ENCODE measurements around the gene PAWR. TPM values are rescaled to one million over a fixed set of nuclear protein-coding genes. Genes with fewer than 3 reads are reported as not detected.
"Not testable (repeated sequence)": the region's sequence is repeated elsewhere in the genome, so short reads cannot be mapped to it uniquely, and the experiment has no call there.

PAWR gene
- total RNA-seq, 2 experiments from 2014 or later, result 4.6 to 5.3 TPM

GRCh38 chr12:79595273-79595672 lies 95.5 kb downstream of the PAWR start:
- intact Hi-C loops (cut with micrococcal nuclease), result no loop called here
- Mint-ChIP-seq H3K36me3 (no peaks in the 10 kb centered on the region), H3K27me3 (no peaks in the 10 kb centered on the region), H3K4me3 (no peak overlapping the region), H3K27ac (no peak overlapping the region), H3K4me1 (ENCODE audit: low read depth) (no peaks in the 10 kb centered on the region), H3K9me3 (no peaks in the 10 kb centered on the region)
- ChIA-PET POLR2A (no interaction called here), CTCF (no interaction called here)
- no peak for DNase-seq

- intact Hi-C loops (cut with micrococcal nuclease), result no loop called here
- Mint-ChIP-seq H3K36me3 (no peaks in the 10 kb centered on the region), H3K27me3 (no peaks in the 10 kb centered on the region), H3K9me3 (no peaks in the 10 kb centered on the region), H3K4me3 (no peak overlapping the region), H3K4me1 (ENCODE audit: low read depth) (no peaks in the 10 kb centered on the region), H3K27ac (no peak overlapping the region)
- no peak for DNase-seq
- ChIA-PET POLR2A (no interaction called here), CTCF (no interaction called here)
Measured at GRCh38 chr12:79592865-79593264, 97.9 kb downstream of the PAWR start.

GRCh38 chr12:79591988-79592387 lies 98.8 kb downstream of the PAWR start:
- Mint-ChIP-seq H3K4me1 (ENCODE audit: low read depth) (no peaks in the 10 kb centered on the region), H3K4me3 (no peak overlapping the region), H3K27me3 (no peaks in the 10 kb centered on the region), H3K36me3 (no peaks in the 10 kb centered on the region), H3K27ac (no peak overlapping the region), H3K9me3 (no peaks in the 10 kb centered on the region)
- intact Hi-C loops (cut with micrococcal nuclease), result no loop called here
- CTCF ChIA-PET, result no interaction called here
- POLR2A ChIA-PET, result no interaction called here
- no peak for DNase-seq

GRCh38 chr12:79590751-79591150 lies 100.0 kb downstream of the PAWR start:
- intact Hi-C loops (cut with micrococcal nuclease), result no loop called here
- H3K27me3 Mint-ChIP-seq, result no peaks in the 10 kb centered on the region
- no peak for DNase-seq
- no peak overlapping the region for H3K27ac Mint-ChIP-seq
- ChIA-PET POLR2A (no interaction called here), CTCF (no interaction called here)
- no peaks in the 10 kb centered on the region for H3K36me3 Mint-ChIP-seq
- no peak overlapping the region for H3K4me3 Mint-ChIP-seq
- no peaks in the 10 kb centered on the region for H3K4me1 Mint-ChIP-seq (ENCODE audit: low read depth)
- no peaks in the 10 kb centered on the region for H3K9me3 Mint-ChIP-seq

- H3K4me1 Mint-ChIP-seq (ENCODE audit: low read depth), result no peaks in the 10 kb centered on the region
- H3K4me3 Mint-ChIP-seq, result no peak overlapping the region
- no peak overlapping the region for H3K27ac Mint-ChIP-seq
- H3K27me3 Mint-ChIP-seq, result no peaks in the 10 kb centered on the region
- H3K36me3 Mint-ChIP-seq, result no peaks in the 10 kb centered on the region
- no peaks in the 10 kb centered on the region for H3K9me3 Mint-ChIP-seq
- DNase-seq, result no peak
- ChIA-PET POLR2A (no interaction called here), CTCF (no interaction called here)
- intact Hi-C loops (cut with micrococcal nuclease), result no loop called here
Measured at GRCh38 chr12:79587368-79587767, 103.4 kb downstream of the PAWR start.

- Mint-ChIP-seq H3K4me1 (ENCODE audit: low read depth) (no peaks in the 10 kb centered on the region), H3K4me3 (no peak overlapping the region), H3K9me3 (no peaks in the 10 kb centered on the region), H3K36me3 (no peaks in the 10 kb centered on the region), H3K27me3 (no peaks in the 10 kb centered on the region), H3K27ac (no peak overlapping the region)
- ChIA-PET CTCF (no interaction called here), POLR2A (no interaction called here)
- DNase-seq, result no peak
- intact Hi-C loops (cut with micrococcal nuclease), result no loop called here
Measured at GRCh38 chr12:79585147-79585546, 105.6 kb downstream of the PAWR start.

GRCh38 chr12:79573820-79574219 lies 116.9 kb downstream of the PAWR start:
- DNase-seq, result no peak
- no peak overlapping the region for H3K4me3 Mint-ChIP-seq
- no peak overlapping the region for H3K27ac Mint-ChIP-seq
- H3K27me3 Mint-ChIP-seq, result peaks cover 1% of the 10 kb centered on the region
- CTCF ChIA-PET, result no interaction called here
- POLR2A ChIA-PET, result no interaction called here
- H3K9me3 Mint-ChIP-seq, result peaks cover 7% of the 10 kb centered on the region
- no peaks in the 10 kb centered on the region for H3K4me1 Mint-ChIP-seq (ENCODE audit: low read depth)
- no peaks in the 10 kb centered on the region for H3K36me3 Mint-ChIP-seq
- intact Hi-C loops (cut with micrococcal nuclease), result no loop called here

GRCh38 chr12:79569679-79570078 lies 121.1 kb downstream of the PAWR start:
- H3K4me1 Mint-ChIP-seq (ENCODE audit: low read depth), result no peaks in the 10 kb centered on the region
- intact Hi-C loops (cut with micrococcal nuclease), result no loop called here
- H3K36me3 Mint-ChIP-seq, result no peaks in the 10 kb centered on the region
- no peak overlapping the region for H3K27ac Mint-ChIP-seq
- no peak overlapping the region for H3K4me3 Mint-ChIP-seq
- CTCF ChIA-PET, result no interaction called here
- no peak for DNase-seq
- POLR2A ChIA-PET, result no interaction called here
- no peaks in the 10 kb centered on the region for H3K27me3 Mint-ChIP-seq
- peaks cover 7% of the 10 kb centered on the region for H3K9me3 Mint-ChIP-seq

GRCh38 chr12:79567175-79567563 lies 123.6 kb downstream of the PAWR start:
- no peaks in the 10 kb centered on the region for H3K36me3 Mint-ChIP-seq
- CTCF ChIA-PET, result no interaction called here
- H3K27ac Mint-ChIP-seq, result no peak overlapping the region
- H3K27me3 Mint-ChIP-seq, result no peaks in the 10 kb centered on the region
- POLR2A ChIA-PET, result no interaction called here
- intact Hi-C loops (cut with micrococcal nuclease), result no loop called here
- H3K4me1 Mint-ChIP-seq (ENCODE audit: low read depth), result no peaks in the 10 kb centered on the region
- peaks cover 7% of the 10 kb centered on the region for H3K9me3 Mint-ChIP-seq
- no peak overlapping the region for H3K4me3 Mint-ChIP-seq
- DNase-seq, result no peak

- no peak overlapping the region for H3K27ac Mint-ChIP-seq
- H3K27me3 Mint-ChIP-seq, result no peaks in the 10 kb centered on the region
- intact Hi-C loops (cut with micrococcal nuclease), result no loop called here
- POLR2A ChIA-PET, result no interaction called here
- no peak for DNase-seq
- H3K4me3 Mint-ChIP-seq, result no peak overlapping the region
- H3K9me3 Mint-ChIP-seq, result peaks cover 6% of the 10 kb centered on the region
- CTCF ChIA-PET, result no interaction called here
- no peaks in the 10 kb centered on the region for H3K4me1 Mint-ChIP-seq (ENCODE audit: low read depth)
- H3K36me3 Mint-ChIP-seq, result no peaks in the 10 kb centered on the region
Measured at GRCh38 chr12:79566452-79567174, 124.2 kb downstream of the PAWR start.

- H3K4me1 Mint-ChIP-seq (ENCODE audit: low read depth); POLR2A ChIA-PET; H3K27me3 Mint-ChIP-seq; H3K36me3 Mint-ChIP-seq; H3K4me3 Mint-ChIP-seq; H3K9me3 Mint-ChIP-seq; H3K27ac Mint-ChIP-seq; CTCF ChIA-PET; DNase-seq; intact Hi-C loops (cut with micrococcal nuclease): not testable (repeated sequence)
Measured at GRCh38 chr12:79564727-79565350, 125.9 kb downstream of the PAWR start.

- Mint-ChIP-seq H3K36me3 (no peaks in the 10 kb centered on the region), H3K27ac (no peak overlapping the region), H3K4me1 (ENCODE audit: low read depth) (no peaks in the 10 kb centered on the region), H3K4me3 (no peak overlapping the region), H3K9me3 (peaks cover 3% of the 10 kb centered on the region), H3K27me3 (no peaks in the 10 kb centered on the region)
- POLR2A ChIA-PET, result no interaction called here
- intact Hi-C loops (cut with micrococcal nuclease), result no loop called here
- CTCF ChIA-PET, result no interaction called here
- no peak for DNase-seq
Measured at GRCh38 chr12:79563021-79563740, 127.6 kb downstream of the PAWR start.
